HG03521 (cell line): Measurements from ENCODE around the gene TPSG1.

ENCODE experiments used
- ATAC-seq: cut with Tn5 transposase; IDR thresholded peaks from one replicate; pipeline ENCODE4 v1.9.1; 2021; ENCODE audit warnings: mild to moderate bottlenecking, moderate library complexity; ENCODE audit not compliant: unreplicated experiment

The TPSG1 gene

GRCh38 chr16:1181404-1182315, 43.4 kb downstream of the TPSG1 start:
- ATAC-seq = no peak

GRCh38 chr16:1180549-1181403, 44.3 kb downstream of the TPSG1 start:
- ATAC-seq = no peak

- ATAC-seq = no peak
These were observed 46.7 kb downstream of the TPSG1 start for GRCh38 chr16:1178295-1178910.

GRCh38 chr16:1177750-1178149, 47.3 kb downstream of the TPSG1 start:
- ATAC-seq = no peak

GRCh38 chr16:1177053-1177452, 48.0 kb downstream of the TPSG1 start:
- no peak for ATAC-seq

- no peak for ATAC-seq
These were observed 48.7 kb downstream of the TPSG1 start for GRCh38 chr16:1176280-1176897.

- ATAC-seq = no peak
These were observed 49.3 kb downstream of the TPSG1 start for GRCh38 chr16:1175566-1176279.

- ATAC-seq = no peak
These were observed 50.4 kb downstream of the TPSG1 start for GRCh38 chr16:1174477-1175357.

DNA sequence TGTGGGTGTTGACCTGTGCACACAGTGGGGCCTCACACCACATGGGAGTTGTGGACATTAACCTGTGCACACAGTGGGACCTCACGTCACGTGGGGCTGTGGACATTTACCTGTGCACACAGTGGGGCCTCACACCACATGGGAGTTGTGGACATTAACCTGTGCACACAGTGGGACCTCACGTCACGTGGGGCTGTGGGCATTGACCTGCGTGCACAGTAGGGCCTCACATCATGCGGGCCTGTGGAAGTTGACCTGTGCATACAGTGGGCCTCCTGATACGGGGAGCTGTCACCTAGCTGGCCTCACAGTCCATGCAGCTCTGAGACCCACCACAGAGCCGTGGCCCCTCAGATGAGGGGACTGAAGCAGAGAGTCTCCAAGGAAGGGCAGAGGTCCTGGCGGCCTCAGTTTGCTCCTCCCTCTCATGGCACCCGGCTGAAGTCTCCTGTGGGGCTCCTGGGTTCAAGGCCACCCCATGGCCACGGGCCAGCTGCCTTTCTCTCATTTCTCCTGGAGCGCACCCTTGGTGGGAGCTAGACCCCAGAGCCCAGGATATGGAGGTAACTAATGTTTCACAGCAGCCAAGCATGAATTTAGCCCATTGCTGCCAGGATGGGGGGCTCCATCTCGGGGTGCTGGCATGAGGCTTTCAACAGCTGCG, 51.1 kb downstream of the TPSG1 start:
- no peak for ATAC-seq

GRCh38 chr16:1172651-1173050, 52.4 kb downstream of the TPSG1 start:
- no peak for ATAC-seq

GRCh38 chr16:1171854-1172428, 53.1 kb downstream of the TPSG1 start:
- ATAC-seq = no peak
